GM23248 (cell line): ENCODE measurements around the gene OR1S1. TPM values are rescaled to one million over a fixed set of nuclear protein-coding genes. Genes with fewer than 3 reads are reported as not detected.
A peak's percentile ranks its signal among the peaks of the same experiment; 100 is the strongest.

Source experiments
- DNase-seq: peaks from one replicate; pipeline ENCODE4 v3.0.0-alpha.2; 2015
- H2AFZ ChIP-seq: fragments of 200-600 bp; sonication (generic); 2 replicates; pipeline ENCODE4 v1.6.1; 2016; ENCODE audit warnings: antibody characterized with exemption
- H3F3A ChIP-seq: fragments of 200-600 bp; sonication (generic); 2 replicates; pipeline ENCODE4 v1.6.1; 2016; ENCODE audit warnings: mild to moderate bottlenecking, antibody characterized with exemption, mixed run types; ENCODE audit not compliant: insufficient read depth
- H3K27ac ChIP-seq: fragments of 200-600 bp; sonication (generic); 2 replicates; pipeline ENCODE4 v1.5.1; 2016; ENCODE audit warnings: mild to moderate bottlenecking
- H3K27me3 ChIP-seq: fragments of 200-600 bp; sonication (generic); replicated peaks from 2 replicates; pipeline ENCODE4 v1.6.1; 2016; ENCODE audit warnings: mild to moderate bottlenecking; ENCODE audit not compliant: insufficient read depth
- H3K36me3 ChIP-seq: fragments of 200-600 bp; sonication (generic); 2 replicates; pipeline ENCODE4 v1.6.1; 2016; ENCODE audit warnings: low read depth, mild to moderate bottlenecking
- H3K4me1 ChIP-seq: fragments of 200-600 bp; sonication (generic); 2 replicates; pipeline ENCODE4 v1.6.1; 2016; ENCODE audit warnings: mild to moderate bottlenecking; ENCODE audit not compliant: insufficient read depth
- H3K4me2 ChIP-seq: fragments of 200-600 bp; sonication (generic); one replicate; pipeline ENCODE4 v1.6.1; 2016; ENCODE audit warnings: mild to moderate bottlenecking; ENCODE audit not compliant: unreplicated experiment
- H3K4me3 ChIP-seq: fragments of 200-600 bp; sonication (generic); 2 replicates; pipeline ENCODE4 v1.5.1; 2016; ENCODE audit warnings: mild to moderate bottlenecking
- H3K79me2 ChIP-seq: fragments of 200-600 bp; sonication (generic); 2 replicates; pipeline ENCODE4 v1.6.1; 2016; ENCODE audit warnings: mild to moderate bottlenecking; ENCODE audit not compliant: insufficient read depth
- H3K9ac ChIP-seq: fragments of 200-600 bp; sonication (generic); 2 replicates; pipeline ENCODE4 v1.6.1; 2016; ENCODE audit warnings: mild to moderate bottlenecking
- H3K9me2 ChIP-seq: fragments of 200-600 bp; sonication (generic); 2 replicates; pipeline ENCODE4 v1.6.1; 2016; ENCODE audit warnings: mixed run types, mild to moderate bottlenecking, moderate library complexity; ENCODE audit not compliant: insufficient read depth
- H3K9me3 ChIP-seq: fragments of 200-600 bp; sonication (generic); one replicate; pipeline ENCODE4 v1.6.1; 2017; ENCODE audit warnings: low read depth
- H4K20me1 ChIP-seq: fragments of 200-600 bp; sonication (generic); 2 replicates; pipeline ENCODE4 v1.6.0; 2016; ENCODE audit not compliant: insufficient read depth
- EZH2 ChIP-seq: fragments of 200-600 bp; sonication (generic); IDR thresholded peaks from 2 replicates; pipeline ENCODE4 v1.6.1; 2018; ENCODE audit warnings: antibody characterized with exemption, mild to moderate bottlenecking; ENCODE audit not compliant: insufficient read depth, poor library complexity, severe bottlenecking
- EZH2phosphoT487 ChIP-seq: fragments of 200-600 bp; sonication (generic); IDR thresholded peaks from 2 replicates; pipeline ENCODE4 v1.6.1; 2018; ENCODE audit warnings: antibody characterized with exemption, moderate library complexity, mild to moderate bottlenecking, low read depth; ENCODE audit not compliant: insufficient read depth
- WGBS, 2 experiments: methylation state at CpG; one replicate each; pipeline ENCODE4 v1.1.6; 2015 to 2017; ENCODE audit warnings: low lambda C conversion rate in 2 of 2, low coverage in 1 of 2; ENCODE audit errors: missing lambda C conversion rate in 2 of 2; 5-methylcytosine and 5-hydroxymethylcytosine counted together
- in situ Hi-C: fragments of 300-500 bp; cut with MboI; formaldehyde crosslinking; loops from 2 replicates; pipeline ENCODE4 v1.15.0; 2020
- polyA plus RNA-seq: library from polyadenylated mRNA; unstranded; fragments of >200 nt; fragmentation: Nextera tagmentation; extraction: Ambion mirVana; gene quantifications from 2 replicates; pipeline ENCODE4 v1.2.1, GENCODE V29; 2016
- total RNA-seq: library from RNA; depleted of rRNA; stranded (reverse); fragments of >200 nt; shearing (Covaris generic); gene quantifications from 2 replicates; pipeline ENCODE4 v1.2.3, GENCODE V29; 2014; rRNA removed

Gene OR1S1
- total and polyA plus RNA-seq, 2 experiments from 2014 or later = not detected

DNA sequence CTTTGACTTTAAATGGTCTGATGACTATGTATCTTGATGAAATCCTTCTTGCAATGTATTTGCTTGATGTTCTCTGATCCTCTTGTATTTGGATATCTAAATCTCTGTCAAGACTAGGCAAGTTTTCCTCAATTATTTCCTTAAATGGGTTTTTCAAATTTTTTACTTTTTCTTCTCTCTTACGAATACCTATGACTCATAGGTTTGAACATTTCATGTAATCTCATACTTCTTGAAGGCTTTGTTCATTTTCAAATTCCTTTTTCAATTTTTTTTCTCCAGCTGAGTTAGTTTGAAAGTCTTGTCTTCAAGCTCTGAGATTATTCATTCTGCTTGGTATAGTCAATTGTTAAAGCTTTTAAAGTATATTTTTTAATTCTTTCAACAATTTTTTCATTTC is 42.4 kb downstream of the OR1S1 start:
- no peak overlapping the region for H3K9ac ChIP-seq
- TF ChIP-seq EZH2 (no peak), EZH2phosphoT487 (no peak)
- H3K4me3 ChIP-seq = no peak overlapping the region
- H4K20me1 ChIP-seq = no peaks in the 10 kb centered on the region
- H3K9me2 ChIP-seq = no peaks in the 10 kb centered on the region
- H3K36me3 ChIP-seq = no peaks in the 10 kb centered on the region
- H3K27ac ChIP-seq = no peak overlapping the region
- in situ Hi-C loops = no loop called here
- no peaks in the 10 kb centered on the region for H3K9me3 ChIP-seq
- DNase-seq = peak; percentile 24
- H2AFZ ChIP-seq = peak overlapping the region; percentile 3; the same call in 1 of the 2 replicates
- H3F3A ChIP-seq = peaks cover 12% of the 10 kb centered on the region; the same call in 1 of the 2 replicates
- peak overlapping the region; percentile 6 for H3K4me2 ChIP-seq
- H3K27me3 ChIP-seq = no peaks in the 10 kb centered on the region
- no peaks in the 10 kb centered on the region for H3K79me2 ChIP-seq
- 22 to 30% methylated on average over 1 of the region's 1 CpG for WGBS, 2 experiments
- H3K4me1 ChIP-seq = peaks cover 11% of the 10 kb centered on the region; the same call in 1 of the 2 replicates

- no peak for DNase-seq
- in situ Hi-C loops = no loop called here
- H3K79me2 ChIP-seq = no peaks in the 10 kb centered on the region
- H3K4me1 ChIP-seq = peaks cover 3% of the 10 kb centered on the region; the same call in 1 of the 2 replicates
- 0 out of 2 replicates have a peak, but pooled peaks cover 4% of the 10 kb centered on the region for H3K27me3 ChIP-seq
- peaks cover 7% of the 10 kb centered on the region; the same call in 1 of the 2 replicates for H3F3A ChIP-seq
- H3K36me3 ChIP-seq = no peaks in the 10 kb centered on the region
- no peaks in the 10 kb centered on the region for H4K20me1 ChIP-seq
- WGBS, 2 experiments = 15 to 16% methylated on average over 2 of the region's 2 CpGs
- H2AFZ ChIP-seq = no peak overlapping the region
- H3K4me2 ChIP-seq = no peak overlapping the region
- H3K27ac ChIP-seq = no peak overlapping the region
- TF ChIP-seq EZH2phosphoT487 (no peak), EZH2 (no peak)
- H3K9ac ChIP-seq = no peak overlapping the region
- H3K9me2 ChIP-seq = no peaks in the 10 kb centered on the region
- no peaks in the 10 kb centered on the region for H3K9me3 ChIP-seq
- H3K4me3 ChIP-seq = no peak overlapping the region
These were observed 47.5 kb downstream of the OR1S1 start for GRCh38 chr11:58259983-58260382.

Other genes starting within 250 kb of the OR1S1 start
- not detected in 2 replicates for gene OR9Q1, start 188.8 kb upstream of the OR1S1 start, total RNA-seq
- not detected in 2 replicates for gene OR9Q1, start 188.8 kb upstream of the OR1S1 start, polyA plus RNA-seq
- not detected in 2 replicates for gene OR6Q1, start 181.8 kb upstream of the OR1S1 start, total RNA-seq
- not detected in 2 replicates for gene OR6Q1, start 181.8 kb upstream of the OR1S1 start, polyA plus RNA-seq
- not detected in 2 replicates for gene OR9I1, start 87.2 kb upstream of the OR1S1 start, total RNA-seq
- gene OR9I1, start 87.2 kb upstream of the OR1S1 start, polyA plus RNA-seq = not detected in 2 replicates
- gene OR9Q2, start 23.6 kb upstream of the OR1S1 start, total RNA-seq = not detected in 2 replicates
- not detected in 2 replicates for gene OR9Q2, start 23.6 kb upstream of the OR1S1 start, polyA plus RNA-seq
- not detected in 2 replicates for gene OR1S2, start 8.6 kb upstream of the OR1S1 start, total RNA-seq
- gene OR1S2, start 8.6 kb upstream of the OR1S1 start, polyA plus RNA-seq = not detected in 2 replicates
- not detected in 2 replicates for gene OR10Q1, start 16.2 kb downstream of the OR1S1 start, total RNA-seq
- not detected in 2 replicates for gene OR10Q1, start 16.2 kb downstream of the OR1S1 start, polyA plus RNA-seq
- gene OR10W1, start 55.5 kb downstream of the OR1S1 start, total RNA-seq = not detected in 2 replicates
- not detected in 2 replicates for gene OR10W1, start 55.5 kb downstream of the OR1S1 start, polyA plus RNA-seq
- gene OR5B17, start 146.3 kb downstream of the OR1S1 start, total RNA-seq = not detected in 2 replicates
- gene OR5B17, start 146.3 kb downstream of the OR1S1 start, polyA plus RNA-seq = not detected in 2 replicates
- not detected in 2 replicates for gene OR5B3, start 194.2 kb downstream of the OR1S1 start, total RNA-seq
- not detected in 2 replicates for gene OR5B3, start 194.2 kb downstream of the OR1S1 start, polyA plus RNA-seq
- gene OR5B2, start 215.4 kb downstream of the OR1S1 start, total RNA-seq = not detected in 2 replicates
- not detected in 2 replicates for gene OR5B2, start 215.4 kb downstream of the OR1S1 start, polyA plus RNA-seq
- gene OR5B12, start 229.5 kb downstream of the OR1S1 start, total RNA-seq = not detected in 2 replicates
- gene OR5B12, start 229.5 kb downstream of the OR1S1 start, polyA plus RNA-seq = not detected in 2 replicates